HepG2 (cell line): ENCODE results near the gene OR2F1. TPM values are rescaled to one million over a fixed set of nuclear protein-coding genes. Genes with fewer than 3 reads are reported as not detected.

Experiments used
- CHD4 ChIP-seq: fragments of 200-600 bp; sonication (generic); IDR thresholded peaks from 2 replicates; pipeline ENCODE4 v1.7.0; 2017; ENCODE audit warnings: mild to moderate bottlenecking, low read length, borderline replicate concordance
- HIC2 ChIP-seq: sonication (generic); formaldehyde crosslinking; IDR thresholded peaks from 2 replicates; pipeline ENCODE4 v1.9.0; 2022; ENCODE audit warnings: low read depth, missing genetic modification reagents
- HINFP ChIP-seq: sonication (generic); formaldehyde crosslinking; IDR thresholded peaks from 2 replicates; pipeline ENCODE4 v1.4.0; 2020; ENCODE audit warnings: low read depth, mild to moderate bottlenecking, missing genetic modification reagents
- HNF1B ChIP-seq: sonication (generic); formaldehyde crosslinking; IDR thresholded peaks from 2 replicates; pipeline ENCODE4 v1.5.1; 2020; ENCODE audit warnings: mild to moderate bottlenecking, moderate library complexity, missing genetic modification reagents
- JDP2 ChIP-seq: sonication (generic); formaldehyde crosslinking; IDR thresholded peaks from 2 replicates; pipeline ENCODE4 v1.8.1; 2022; ENCODE audit warnings: missing genetic modification reagents, borderline replicate concordance
- KAT7 ChIP-seq: IDR thresholded peaks from 2 replicates; pipeline ENCODE4 v1.6.1; 2018; ENCODE audit warnings: borderline replicate concordance, missing compliant biosample characterization
- MAF1 ChIP-seq: sonication (generic); formaldehyde crosslinking; IDR thresholded peaks from 2 replicates; pipeline ENCODE4 v1.5.0; 2020; ENCODE audit warnings: missing genetic modification reagents, borderline replicate concordance
- NBN ChIP-seq: fragments of 450-650 bp; conservative IDR thresholded peaks from 2 replicates; pipeline ENCODE4 v1.6.1; 2017
- PREB ChIP-seq: sonication (generic); formaldehyde crosslinking; IDR thresholded peaks from 2 replicates; pipeline ENCODE4 v1.4.0; 2020; ENCODE audit warnings: missing genetic modification reagents
- SNAPC5 ChIP-seq: sonication (generic); formaldehyde crosslinking; IDR thresholded peaks from 2 replicates; pipeline ENCODE4 v1.8.1; 2023; ENCODE audit warnings: mild to moderate bottlenecking, missing genetic modification reagents, borderline replicate concordance
- TRAFD1 ChIP-seq: sonication (generic); formaldehyde crosslinking; IDR thresholded peaks from 2 replicates; pipeline ENCODE4 v1.5.1; 2020; ENCODE audit warnings: missing genetic modification reagents, mild to moderate bottlenecking, borderline replicate concordance
- ZFP90 ChIP-seq: sonication (generic); formaldehyde crosslinking; IDR thresholded peaks from 2 replicates; pipeline ENCODE4 v1.8.0; 2022; ENCODE audit warnings: missing genetic modification reagents, mild to moderate bottlenecking, inconsistent platforms, borderline replicate concordance
- ZNF24 ChIP-seq: fragments of 450-650 bp; IDR thresholded peaks from 2 replicates; pipeline ENCODE4 v1.6.1; 2017; ENCODE audit warnings: antibody characterized with exemption, mild to moderate bottlenecking
- ZNF253 ChIP-seq: sonication (generic); formaldehyde crosslinking; IDR thresholded peaks from 2 replicates; pipeline ENCODE4 v1.8.0; 2022; ENCODE audit warnings: mild to moderate bottlenecking, missing genetic modification reagents, borderline replicate concordance
- ZNF256 ChIP-seq: sonication (generic); formaldehyde crosslinking; conservative IDR thresholded peaks from 2 replicates; pipeline ENCODE4 v1.4.0; 2020; ENCODE audit warnings: missing genetic modification reagents
- ZNF296 ChIP-seq: sonication (generic); formaldehyde crosslinking; conservative IDR thresholded peaks from 2 replicates; pipeline ENCODE4 v1.5.0; 2020; ENCODE audit warnings: mild to moderate bottlenecking, missing genetic modification reagents
- ZNF451 ChIP-seq: sonication (generic); formaldehyde crosslinking; IDR thresholded peaks from 2 replicates; pipeline ENCODE4 v1.5.0; 2020; ENCODE audit warnings: mild to moderate bottlenecking, missing genetic modification reagents
- ZNF549 ChIP-seq: sonication (generic); formaldehyde crosslinking; IDR thresholded peaks from 2 replicates; pipeline ENCODE4 v1.5.0; 2020; ENCODE audit warnings: missing genetic modification reagents
- ZNF562 ChIP-seq: sonication (generic); formaldehyde crosslinking; IDR thresholded peaks from 2 replicates; pipeline ENCODE4 v1.8.0; 2022; ENCODE audit warnings: missing genetic modification reagents, borderline replicate concordance
- ZNF841 ChIP-seq: sonication (generic); formaldehyde crosslinking; IDR thresholded peaks from 2 replicates; pipeline ENCODE4 v1.8.1; 2023; ENCODE audit warnings: missing genetic modification reagents, borderline replicate concordance
- polyA plus RNA-seq, 8 experiments: library from polyadenylated mRNA; depleted of rRNA in 3 of 8; stranded (reverse) in 7 of 8; unstranded in 1 of 8; fragments of >200 nt; fragmentation: Illumina TruSeq in 4 of 8; extraction: Trizol in 4 of 8; gene quantifications; 2 replicates each; pipeline versions ENCODE4 v1.2.1 to v1.2.3, GENCODE V29; 2011 to 2016; ENCODE audit warnings: low read depth in 4 of 8, missing spikeins in 1 of 8, mixed read lengths in 1 of 8; ENCODE audit not compliant: insufficient read depth in 1 of 8
- total RNA-seq, 5 experiments: library from RNA; depleted of rRNA; stranded (reverse); fragments of >200 nt; fragmentation: Illumina TruSeq; extraction: Trizol; gene quantifications; 2 replicates each; pipeline ENCODE4 v1.2.3, GENCODE V29; 2016; ENCODE audit warnings: low read depth in 1 of 5

OR2F1 gene
- total and polyA plus RNA-seq, 2 of the 13 experiments (the other 11 are each of a cell fraction or from before 2014, with no cell fraction given): 0.36 to 1.5 TPM

- TF ChIP-seq NBN (no peak), JDP2 (CRISPR knock-in tag) (no peak), HINFP (no peak), PREB (CRISPR knock-in tag) (no peak), ZFP90 (CRISPR knock-in tag) (no peak), ZNF253 (no peak), ZNF451 (CRISPR knock-in tag) (no peak), CHD4 (no peak), KAT7 (CRISPR knock-in tag) (no peak), ZNF549 (no peak; the same call in 1 of the 2 replicates), ZNF841 (CRISPR knock-in tag) (no peak), ZNF562 (CRISPR knock-in tag) (no peak), ZNF256 (no peak), MAF1 (no peak), SNAPC5 (CRISPR knock-in tag) (no peak), HNF1B (CRISPR knock-in tag) (peak; percentile 90), TRAFD1 (CRISPR knock-in tag) (no peak), HIC2 (CRISPR knock-in tag) (no peak), ZNF24 (peak; percentile 55; the same call in 1 of the 2 replicates), ZNF296 (no peak)
Measured at GRCh38 chr7:143906895-143907294, 47.7 kb upstream of the OR2F1 start (continued).
